Fibroblast of peridontal ligament (primary cell): ENCODE measurements around the gene POLD1.
"Not testable (repeated sequence)": the region's sequence is repeated elsewhere in the genome, so short reads cannot be mapped to it uniquely, and the experiment has no call there.

ENCODE experiments used
- DNase-seq: peaks from one replicate; pipeline ENCODE4 v3.0.0-alpha.2; 2010; ENCODE audit errors: extremely low read depth

Gene POLD1

GRCh38 chr19:50383852-50384684 is at the start of gene POLD1:
Gene POLD1 (plus strand): TSS chr19:50384347. CDS start chr19:50398852, 14,505 bp downstream.
- peak; percentile 93 for DNase-seq

- DNase-seq: no peak
Measured at GRCh38 chr19:50334741-50335421, 49.3 kb upstream of the POLD1 start.

GRCh38 chr19:50337031-50337430 is 47.1 kb upstream of the POLD1 start:
- not testable (repeated sequence) for DNase-seq

GRCh38 chr19:50340331-50340730 is 43.8 kb upstream of the POLD1 start:
- DNase-seq: no peak

GRCh38 chr19:50341091-50341564 is 43.0 kb upstream of the POLD1 start:
- no peak for DNase-seq

- DNase-seq: no peak
Measured at GRCh38 chr19:50344661-50345318, 39.4 kb upstream of the POLD1 start.

GRCh38 chr19:50347089-50347581 is 37.0 kb upstream of the POLD1 start:
- not testable (repeated sequence) for DNase-seq

- DNase-seq: no peak
Measured at GRCh38 chr19:50349277-50350057, 34.7 kb upstream of the POLD1 start.

- DNase-seq: no peak
Measured at GRCh38 chr19:50352242-50352641, 31.9 kb upstream of the POLD1 start.

- DNase-seq: not testable (repeated sequence)
Measured at GRCh38 chr19:50353487-50353880, 30.7 kb upstream of the POLD1 start.

- DNase-seq: no peak
Measured at GRCh38 chr19:50356691-50357177, 27.4 kb upstream of the POLD1 start.

- peak; percentile 61 for DNase-seq
Measured at GRCh38 chr19:50357178-50358100, 26.7 kb upstream of the POLD1 start.

GRCh38 chr19:50358483-50359327 is 25.4 kb upstream of the POLD1 start:
- DNase-seq: peak; percentile 34

- no peak for DNase-seq
Measured at GRCh38 chr19:50359328-50359818, 24.8 kb upstream of the POLD1 start.

- DNase-seq: no peak
Measured at GRCh38 chr19:50361290-50362029, 22.7 kb upstream of the POLD1 start.

GRCh38 chr19:50362030-50362412 is 22.1 kb upstream of the POLD1 start:
- no peak for DNase-seq

- no peak for DNase-seq
Measured at GRCh38 chr19:50362656-50363424, 21.3 kb upstream of the POLD1 start.
